ENCODE results near the gene GTF3C1. TPM values are rescaled to one million over a fixed set of nuclear protein-coding genes. Genes with fewer than 3 reads are reported as not detected.

The GTF3C1 gene
- total RNA-seq: 38.5 TPM

- Histone ChIP-seq H3K4me3 (ENCODE audit: low read length) (peak within 1 kb of the TSS; percentile 96), H3K27me3 (ENCODE audit: insufficient read depth, low read length) (no peaks in the 10 kb centered on the region), H3K4me1 (ENCODE audit: insufficient read depth, low read length) (peaks cover 22% of the 10 kb centered on the region), H3K9me3 (ENCODE audit: low read depth, low read length) (no peaks in the 10 kb centered on the region)
Observed at GRCh38 chr16:27549746-27550581, at the start of gene GTF3C1, which contains the start of gene KATNIP. TSS of gene GTF3C1 (minus strand) at chr16:27549913. CDS start at chr16:27549890, 23 bp downstream. TSS of gene KATNIP (plus strand) at chr16:27550144. CDS start at chr16:27550171, 27 bp downstream.

- Histone ChIP-seq H3K4me3 (ENCODE audit: low read length) (no peak overlapping the region), H3K4me1 (ENCODE audit: insufficient read depth, low read length) (no peaks in the 10 kb centered on the region), H3K9me3 (ENCODE audit: low read depth, low read length) (no peaks in the 10 kb centered on the region), H3K27me3 (ENCODE audit: insufficient read depth, low read length) (no peaks in the 10 kb centered on the region)
Observed at GRCh38 chr16:27598931-27599565, 49.3 kb upstream of the GTF3C1 start.

GRCh38 chr16:27598220-27598619 is 48.5 kb upstream of the GTF3C1 start:
- Histone ChIP-seq H3K4me1 (ENCODE audit: insufficient read depth, low read length) (no peaks in the 10 kb centered on the region), H3K4me3 (ENCODE audit: low read length) (no peak overlapping the region), H3K9me3 (ENCODE audit: low read depth, low read length) (no peaks in the 10 kb centered on the region), H3K27me3 (ENCODE audit: insufficient read depth, low read length) (no peaks in the 10 kb centered on the region)

GRCh38 chr16:27597361-27597760 is 47.6 kb upstream of the GTF3C1 start:
- Histone ChIP-seq H3K27me3 (ENCODE audit: insufficient read depth, low read length) (no peaks in the 10 kb centered on the region), H3K9me3 (ENCODE audit: low read depth, low read length) (no peaks in the 10 kb centered on the region), H3K4me3 (ENCODE audit: low read length) (no peak overlapping the region), H3K4me1 (ENCODE audit: insufficient read depth, low read length) (no peaks in the 10 kb centered on the region)

- H3K4me1 ChIP-seq (ENCODE audit: insufficient read depth, low read length): no peaks in the 10 kb centered on the region
- no peaks in the 10 kb centered on the region for H3K27me3 ChIP-seq (ENCODE audit: insufficient read depth, low read length)
- no peaks in the 10 kb centered on the region for H3K9me3 ChIP-seq (ENCODE audit: low read depth, low read length)
- H3K4me3 ChIP-seq (ENCODE audit: low read length): no peak overlapping the region
Observed at GRCh38 chr16:27596411-27596810, 46.7 kb upstream of the GTF3C1 start.

GRCh38 chr16:27595993-27596392 is 46.3 kb upstream of the GTF3C1 start:
- Histone ChIP-seq H3K4me3 (ENCODE audit: low read length) (no peak overlapping the region), H3K9me3 (ENCODE audit: low read depth, low read length) (no peaks in the 10 kb centered on the region), H3K4me1 (ENCODE audit: insufficient read depth, low read length) (no peaks in the 10 kb centered on the region), H3K27me3 (ENCODE audit: insufficient read depth, low read length) (no peaks in the 10 kb centered on the region)

GRCh38 chr16:27595475-27595874 is 45.8 kb upstream of the GTF3C1 start:
- H3K27me3 ChIP-seq (ENCODE audit: insufficient read depth, low read length): no peaks in the 10 kb centered on the region
- no peaks in the 10 kb centered on the region for H3K9me3 ChIP-seq (ENCODE audit: low read depth, low read length)
- H3K4me3 ChIP-seq (ENCODE audit: low read length): no peak overlapping the region
- no peaks in the 10 kb centered on the region for H3K4me1 ChIP-seq (ENCODE audit: insufficient read depth, low read length)

GRCh38 chr16:27591837-27592236 is 42.1 kb upstream of the GTF3C1 start:
- no peaks in the 10 kb centered on the region for H3K9me3 ChIP-seq (ENCODE audit: low read depth, low read length)
- no peaks in the 10 kb centered on the region for H3K27me3 ChIP-seq (ENCODE audit: insufficient read depth, low read length)
- H3K4me1 ChIP-seq (ENCODE audit: insufficient read depth, low read length): no peaks in the 10 kb centered on the region
- no peak overlapping the region for H3K4me3 ChIP-seq (ENCODE audit: low read length)

GRCh38 chr16:27588057-27588456 is 38.3 kb upstream of the GTF3C1 start:
- Histone ChIP-seq H3K27me3 (ENCODE audit: insufficient read depth, low read length) (no peaks in the 10 kb centered on the region), H3K4me1 (ENCODE audit: insufficient read depth, low read length) (no peaks in the 10 kb centered on the region), H3K4me3 (ENCODE audit: low read length) (no peak overlapping the region), H3K9me3 (ENCODE audit: low read depth, low read length) (no peaks in the 10 kb centered on the region)

GRCh38 chr16:27586711-27587110 is 37.0 kb upstream of the GTF3C1 start:
- H3K4me1 ChIP-seq (ENCODE audit: insufficient read depth, low read length): no peaks in the 10 kb centered on the region
- no peak overlapping the region for H3K4me3 ChIP-seq (ENCODE audit: low read length)
- no peaks in the 10 kb centered on the region for H3K9me3 ChIP-seq (ENCODE audit: low read depth, low read length)
- H3K27me3 ChIP-seq (ENCODE audit: insufficient read depth, low read length): no peaks in the 10 kb centered on the region

- Histone ChIP-seq H3K27me3 (ENCODE audit: insufficient read depth, low read length) (no peaks in the 10 kb centered on the region), H3K4me3 (ENCODE audit: low read length) (no peak overlapping the region), H3K4me1 (ENCODE audit: insufficient read depth, low read length) (no peaks in the 10 kb centered on the region), H3K9me3 (ENCODE audit: low read depth, low read length) (no peaks in the 10 kb centered on the region)
Observed at GRCh38 chr16:27585200-27585599, 35.5 kb upstream of the GTF3C1 start.

GRCh38 chr16:27583634-27584033 is 33.9 kb upstream of the GTF3C1 start:
- H3K27me3 ChIP-seq (ENCODE audit: insufficient read depth, low read length): no peaks in the 10 kb centered on the region
- no peaks in the 10 kb centered on the region for H3K4me1 ChIP-seq (ENCODE audit: insufficient read depth, low read length)
- no peaks in the 10 kb centered on the region for H3K9me3 ChIP-seq (ENCODE audit: low read depth, low read length)
- H3K4me3 ChIP-seq (ENCODE audit: low read length): no peak overlapping the region

GRCh38 chr16:27582883-27583282 is 33.2 kb upstream of the GTF3C1 start:
- H3K27me3 ChIP-seq (ENCODE audit: insufficient read depth, low read length): no peaks in the 10 kb centered on the region
- H3K4me1 ChIP-seq (ENCODE audit: insufficient read depth, low read length): no peaks in the 10 kb centered on the region
- H3K4me3 ChIP-seq (ENCODE audit: low read length): no peak overlapping the region
- no peaks in the 10 kb centered on the region for H3K9me3 ChIP-seq (ENCODE audit: low read depth, low read length)

GRCh38 chr16:27579087-27579980 is 29.6 kb upstream of the GTF3C1 start:
- no peaks in the 10 kb centered on the region for H3K27me3 ChIP-seq (ENCODE audit: insufficient read depth, low read length)
- H3K9me3 ChIP-seq (ENCODE audit: low read depth, low read length): no peaks in the 10 kb centered on the region
- no peaks in the 10 kb centered on the region for H3K4me1 ChIP-seq (ENCODE audit: insufficient read depth, low read length)

GRCh38 chr16:27576729-27577128 is 27.0 kb upstream of the GTF3C1 start:
- H3K4me3 ChIP-seq (ENCODE audit: low read length): no peak overlapping the region

More at GRCh38 chr16:27579087-27579980, 29.6 kb upstream of the GTF3C1 start:
- H3K4me3 ChIP-seq (ENCODE audit: low read length): no peak overlapping the region

More at GRCh38 chr16:27576729-27577128, 27.0 kb upstream of the GTF3C1 start:
- Histone ChIP-seq H3K4me1 (ENCODE audit: insufficient read depth, low read length) (no peaks in the 10 kb centered on the region), H3K27me3 (ENCODE audit: insufficient read depth, low read length) (no peaks in the 10 kb centered on the region), H3K9me3 (ENCODE audit: low read depth, low read length) (no peaks in the 10 kb centered on the region)

All from mononuclear cell (primary cell).